GM18505 (cell line): ENCODE data around the gene CALM1.

Source experiments
- ATAC-seq: cut with Tn5 transposase; IDR thresholded peaks from one replicate; pipeline ENCODE4 v1.9.1; 2021; ENCODE audit not compliant: unreplicated experiment
- POLR2A ChIP-seq: IDR thresholded peaks from 4 replicates; pipeline ENCODE4 v1.6.1; 2011; ENCODE audit warnings: borderline replicate concordance; ENCODE audit not compliant: insufficient read depth, insufficient read length; ENCODE audit errors: extremely low read depth

The CALM1 gene

DNA sequence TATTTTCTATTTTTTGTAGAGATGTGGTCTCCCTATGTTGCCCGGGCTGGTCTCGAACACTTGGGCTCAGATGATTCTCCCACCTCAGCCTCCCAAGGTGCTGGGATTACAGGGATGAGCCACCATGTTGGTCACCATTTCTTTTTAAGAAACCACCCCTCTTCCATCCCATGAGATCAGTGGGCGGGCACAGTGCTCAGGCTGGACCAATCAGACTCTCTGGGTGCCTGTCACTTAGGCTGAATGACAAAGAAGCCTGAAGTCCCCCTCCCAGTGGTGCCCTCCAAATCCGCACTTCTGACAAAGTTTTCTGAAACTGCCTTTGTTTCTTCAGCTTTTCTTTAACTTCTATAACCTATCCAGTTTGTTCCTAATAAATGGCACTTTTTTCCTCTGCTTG lies 48.2 kb downstream of the CALM1 start:
- no peak for ATAC-seq
- TF ChIP-seq POLR2A: no peak

DNA sequence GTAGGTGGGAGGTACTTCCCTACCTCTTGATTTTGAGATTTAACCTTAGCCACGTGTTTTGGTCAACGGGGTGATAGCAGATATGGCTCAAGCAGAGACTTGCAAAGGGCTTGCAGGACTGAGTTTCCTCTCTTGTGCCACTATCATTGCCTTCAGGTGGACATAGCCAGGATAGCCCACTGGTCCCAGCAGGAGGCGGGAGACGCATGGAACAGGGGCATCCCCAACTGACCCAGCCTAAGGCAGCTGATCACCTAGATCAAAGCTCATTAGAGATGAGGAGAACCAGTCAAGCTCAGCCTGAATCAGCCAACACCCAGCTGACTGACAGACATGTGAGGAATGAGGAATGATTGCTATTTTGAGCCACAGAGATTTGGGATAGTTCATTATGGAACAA lies 49.6 kb downstream of the CALM1 start:
- ATAC-seq: no peak
- no peak for TF ChIP-seq POLR2A

DNA sequence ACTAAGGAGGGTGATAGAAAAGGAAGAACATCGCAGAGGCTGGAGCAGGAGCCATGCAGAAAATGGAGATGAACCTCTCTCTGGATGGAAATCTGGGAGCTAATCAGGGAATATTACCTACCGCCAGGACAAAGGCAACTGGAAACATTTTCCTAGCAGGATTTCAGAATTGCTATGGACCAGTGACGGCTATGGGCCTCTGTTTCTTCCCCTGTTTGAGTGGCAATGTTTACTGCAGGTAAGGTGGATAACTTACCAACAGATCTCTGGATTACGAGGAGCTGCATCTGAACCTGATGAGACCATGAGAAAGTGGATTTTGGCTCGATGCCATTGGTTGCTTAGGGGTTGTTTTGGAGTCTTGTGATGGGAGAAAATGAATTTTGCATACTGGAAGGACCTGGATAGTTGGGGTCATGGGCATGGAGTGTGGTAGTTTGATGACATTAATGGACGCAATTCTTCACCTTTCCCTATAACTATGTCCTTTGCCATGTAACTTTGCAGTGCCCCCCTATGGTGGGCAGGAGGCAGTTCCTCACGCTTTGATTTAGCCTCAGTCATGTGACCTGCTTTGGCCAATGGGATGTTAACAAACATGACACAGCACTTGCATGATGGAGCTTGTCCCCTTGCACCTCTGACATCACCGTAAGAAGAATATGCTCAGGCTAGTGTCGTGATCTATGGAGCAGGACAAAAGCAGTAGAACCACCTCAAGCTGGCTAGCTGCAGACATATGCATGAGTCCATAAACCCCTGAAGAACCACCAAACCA lies 51.1 kb downstream of the CALM1 start:
- ATAC-seq: no peak
- TF ChIP-seq POLR2A: no peak

DNA sequence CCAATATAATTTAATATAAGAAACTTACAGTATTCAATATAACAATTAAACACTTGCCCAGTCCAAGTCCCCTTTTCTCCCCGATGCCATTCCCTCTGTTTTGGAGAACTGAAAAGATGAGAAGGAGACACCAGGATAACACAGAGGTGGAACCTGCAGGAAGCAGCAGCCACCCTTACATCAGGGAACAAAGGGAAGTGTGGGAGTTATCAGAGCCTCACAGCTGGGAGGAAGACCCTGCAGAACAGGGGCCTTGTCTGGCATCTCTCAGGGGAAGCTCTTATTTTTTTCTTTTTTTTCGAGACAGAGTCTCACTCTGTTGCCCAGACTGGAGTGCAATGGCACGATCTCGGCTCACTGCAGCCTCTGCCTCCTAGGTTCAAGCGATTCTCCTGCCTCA lies 52.6 kb downstream of the CALM1 start:
- ATAC-seq: no peak
- no peak for TF ChIP-seq POLR2A

DNA sequence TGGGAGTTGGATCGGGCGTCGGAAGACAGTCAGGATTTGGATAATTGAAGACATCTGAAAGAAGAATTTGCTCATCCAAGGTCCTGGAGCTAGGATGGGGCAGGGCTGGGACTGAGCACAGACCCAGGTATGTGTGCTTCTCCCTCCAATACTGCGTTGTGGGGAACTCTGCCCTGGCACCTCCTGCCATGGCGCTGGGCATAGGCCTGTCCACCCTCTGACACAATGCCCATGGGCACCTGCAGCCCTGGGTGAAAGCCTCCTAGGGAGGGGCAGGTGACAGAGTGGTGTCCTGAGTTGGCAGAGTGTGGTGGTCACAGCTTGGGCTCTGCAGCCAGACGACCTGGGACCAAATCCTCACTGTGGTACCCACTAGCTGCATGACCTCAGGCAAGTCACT lies 53.3 kb downstream of the CALM1 start:
- TF ChIP-seq POLR2A: no peak
- ATAC-seq: no peak

DNA sequence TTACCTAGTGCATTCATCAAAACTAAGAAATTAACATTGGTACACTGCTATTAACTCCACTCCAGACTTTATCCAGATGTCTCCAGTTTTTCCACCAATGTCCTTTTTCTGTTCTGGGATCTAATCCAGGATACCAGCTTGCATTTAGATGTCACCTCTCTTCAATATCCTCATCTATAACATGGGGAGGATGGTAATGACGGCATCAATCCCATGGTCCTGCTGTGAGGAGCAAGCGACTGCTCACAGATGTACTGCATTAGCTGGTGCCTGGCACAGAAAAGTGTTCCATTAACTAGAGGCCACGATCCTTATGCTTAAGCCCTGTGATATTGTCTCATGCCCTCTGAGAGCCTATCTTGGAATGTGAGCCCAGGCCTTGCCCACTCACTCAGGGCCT lies 53.8 kb downstream of the CALM1 start:
- ATAC-seq: no peak
- TF ChIP-seq POLR2A: no peak

DNA sequence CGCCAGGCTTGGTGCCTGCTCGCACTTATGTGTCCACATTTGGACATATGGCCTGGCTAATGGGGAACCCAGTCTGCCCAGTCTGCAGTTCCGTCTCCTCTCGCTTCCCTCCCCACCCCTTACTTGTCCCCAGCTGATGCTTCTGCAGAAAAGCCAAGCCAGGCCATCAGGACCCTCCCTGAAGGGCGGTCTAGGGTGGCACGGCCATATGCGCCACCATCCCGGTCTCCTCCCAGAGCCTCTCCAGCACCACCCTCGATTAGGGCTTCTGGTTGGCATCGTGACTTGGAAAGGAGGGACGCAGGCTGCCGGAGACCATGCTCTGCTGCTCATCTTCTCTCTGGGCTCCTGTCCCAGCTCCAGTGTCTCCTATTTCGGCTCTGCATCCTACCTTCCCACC lies 54.6 kb downstream of the CALM1 start:
- ATAC-seq: no peak
- TF ChIP-seq POLR2A: no peak

DNA sequence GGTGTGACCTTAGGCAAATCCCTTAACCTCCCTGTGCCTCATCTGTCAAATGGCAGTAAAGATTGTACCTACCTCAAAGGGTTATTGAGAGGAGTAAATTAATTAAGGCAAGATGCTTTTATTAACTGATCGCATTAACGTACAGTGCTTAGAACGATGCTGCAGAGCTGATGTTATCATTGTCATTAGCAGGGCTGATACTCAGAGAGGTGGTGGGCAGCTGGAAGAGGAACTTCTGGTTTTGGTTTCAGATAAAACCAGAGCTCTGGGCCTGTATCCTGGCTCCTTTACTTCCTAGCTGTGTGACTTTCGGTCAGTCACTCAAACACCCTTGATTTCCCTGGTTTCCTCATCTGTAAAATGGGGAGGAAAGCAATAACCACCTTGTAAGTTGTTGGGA lies 55.1 kb downstream of the CALM1 start:
- no peak for TF ChIP-seq POLR2A
- ATAC-seq: no peak

DNA sequence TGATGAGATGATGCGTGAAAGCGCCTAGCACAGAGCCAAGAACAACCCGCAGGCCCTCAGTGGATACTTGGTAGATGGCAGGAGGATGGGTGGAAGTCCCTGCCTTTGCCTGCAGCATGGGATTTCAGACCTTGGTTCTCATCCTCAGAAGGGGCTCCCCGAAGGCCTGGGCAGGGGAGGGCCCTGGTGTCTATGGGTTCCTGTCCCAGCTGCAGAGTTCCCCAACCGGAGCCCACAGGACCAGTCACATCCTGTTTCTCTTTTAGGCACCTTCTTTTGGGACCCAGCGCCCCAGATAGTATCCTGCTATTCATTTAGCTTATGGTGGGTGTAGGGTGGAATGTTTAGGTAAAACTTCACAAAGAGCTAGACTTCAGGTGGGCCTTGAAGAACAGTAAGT lies 55.5 kb downstream of the CALM1 start:
- TF ChIP-seq POLR2A: no peak
- no peak for ATAC-seq

DNA sequence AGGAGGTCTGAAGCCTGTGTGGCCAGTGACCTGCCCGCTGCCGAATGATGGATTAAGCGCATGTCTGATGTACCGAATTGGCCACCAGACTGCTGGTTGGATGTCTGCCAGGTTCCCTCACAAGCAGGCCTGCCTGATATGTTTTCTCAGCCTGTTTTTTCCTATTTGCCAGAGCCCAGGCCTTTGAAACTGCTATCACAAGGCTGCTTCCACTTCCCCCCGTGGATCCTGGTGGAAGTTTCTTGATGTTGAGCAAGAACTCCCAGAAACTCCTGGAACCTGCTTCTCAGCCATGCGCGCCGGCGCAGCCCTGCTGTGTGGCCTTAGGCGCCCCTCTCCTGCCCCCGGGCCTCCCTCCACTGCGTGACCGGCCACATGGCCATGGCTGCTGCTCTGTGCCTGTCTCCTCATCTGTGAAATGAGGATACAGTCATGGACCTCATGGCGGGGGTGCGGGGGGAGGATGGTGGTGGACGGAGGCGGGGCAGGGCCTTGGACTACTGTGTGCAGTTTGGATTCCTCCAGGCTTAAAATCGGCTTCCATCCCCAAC lies 56.6 kb downstream of the CALM1 start:
- ATAC-seq: no peak
- TF ChIP-seq POLR2A: no peak

DNA sequence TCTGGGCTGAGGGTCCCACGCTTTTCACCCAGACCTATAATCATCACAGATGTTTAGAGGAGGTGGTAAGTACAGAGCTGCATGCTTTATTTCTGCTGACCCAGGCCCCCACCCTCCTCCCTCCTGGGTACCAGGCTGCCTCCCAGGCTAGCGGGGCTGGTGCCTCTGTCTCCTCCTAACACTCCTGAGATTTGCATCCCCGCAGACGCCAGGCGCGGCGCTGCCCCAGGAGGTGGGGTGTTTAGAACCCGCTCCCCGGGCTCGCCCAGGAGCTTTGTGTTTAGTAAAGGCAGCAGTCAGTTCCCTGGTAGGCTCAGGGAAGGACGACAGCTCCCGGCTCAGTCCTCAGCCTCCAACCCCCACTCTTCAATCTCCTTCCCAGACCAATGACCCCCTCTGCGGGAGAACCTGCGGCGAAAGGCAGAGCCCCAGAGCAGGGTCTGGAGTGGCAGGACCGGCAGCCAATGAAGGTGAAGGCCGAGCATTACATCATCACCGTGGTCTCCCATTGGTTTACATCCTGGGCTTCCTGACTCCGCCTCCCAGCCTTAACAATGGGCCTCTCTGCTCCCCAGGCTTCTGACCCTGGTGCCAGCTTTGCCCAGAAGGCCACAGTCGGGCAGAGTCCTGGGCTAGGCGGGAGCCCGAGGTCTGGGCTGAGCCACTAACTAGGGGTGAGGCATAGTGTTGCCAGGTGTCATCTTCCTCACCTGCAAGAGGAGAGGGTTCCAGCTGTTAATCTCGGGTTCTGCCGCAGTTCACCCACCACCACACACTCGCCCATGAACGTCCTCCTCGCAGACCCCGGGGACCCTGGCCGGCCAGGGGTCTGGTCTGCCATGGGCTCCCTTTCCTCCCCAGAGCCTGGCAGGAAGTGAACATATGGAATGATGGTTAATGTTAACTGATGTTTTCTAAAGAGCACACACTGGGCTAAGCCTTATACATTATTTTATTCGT lies 57.5 kb downstream of the CALM1 start:
- ATAC-seq: no peak
- no peak for TF ChIP-seq POLR2A

DNA sequence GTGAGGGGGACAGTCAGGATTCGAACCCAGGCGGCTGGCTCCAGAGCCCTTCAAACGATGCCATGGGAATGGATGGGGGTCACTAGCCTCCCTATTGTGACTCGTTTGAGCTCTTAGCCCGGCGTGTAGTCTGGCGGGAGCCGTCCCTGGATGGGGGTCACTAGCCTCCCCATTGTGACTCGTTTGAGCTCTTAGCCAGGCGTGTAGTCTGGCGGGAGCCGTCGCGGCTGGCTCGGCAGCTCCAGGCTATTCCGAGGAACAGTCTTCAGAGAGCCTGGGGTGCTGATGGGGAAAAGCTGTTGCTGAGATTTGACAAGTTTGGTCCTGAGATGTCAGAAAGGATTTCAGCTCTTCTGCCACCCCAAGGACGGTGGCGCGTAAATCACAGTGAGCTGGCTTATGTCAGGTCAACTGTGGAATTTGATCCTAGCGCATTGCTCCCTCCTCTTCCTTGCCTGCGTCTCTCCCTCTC lies 58.3 kb downstream of the CALM1 start:
- no peak for TF ChIP-seq POLR2A

DNA sequence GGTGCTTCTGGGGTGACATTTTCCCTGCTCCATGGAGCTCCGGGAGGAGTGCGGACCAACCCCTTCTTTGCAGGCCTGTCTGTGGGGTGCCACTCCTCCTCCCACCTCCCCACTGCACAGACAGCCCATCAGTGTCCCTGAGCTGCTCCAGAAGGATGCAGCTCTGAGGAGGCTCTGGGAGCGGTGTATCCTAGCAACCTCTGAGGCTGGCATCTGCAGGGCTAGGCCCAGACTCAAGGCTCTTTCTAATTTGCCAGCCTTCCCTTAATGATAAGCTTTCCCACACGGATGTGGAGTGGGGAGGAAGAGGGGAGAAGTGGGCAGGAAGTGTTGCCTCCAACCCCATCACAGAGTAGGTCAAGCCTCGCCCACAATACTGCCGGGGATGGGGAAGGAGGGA lies 59.7 kb downstream of the CALM1 start:
- ATAC-seq: no peak
- TF ChIP-seq POLR2A: no peak

More for the DNA sequence above, 58.3 kb downstream of the CALM1 start:
- no peak for ATAC-seq
